GM10266 (cell line): ENCODE measurements around the gene SCTR.

ENCODE experiments used
- DNase-seq: peaks from one replicate; pipeline ENCODE4 v3.0.0; 2012; ENCODE audit errors: extremely low spot score
- TF ChIP-seq, protein P1 (sequence below): IDR thresholded peaks from 2 replicates; pipeline ENCODE4 v1.5.1; 2012; ENCODE audit warnings: mild to moderate bottlenecking, low read depth; ENCODE audit not compliant: control insufficient read depth, insufficient read depth; ENCODE audit errors: missing control alignments

Gene SCTR

GRCh38 chr2:119428488-119429224, 95.6 kb downstream of the SCTR start:
- DNase-seq = no peak
- TF ChIP-seq, protein P1, sequence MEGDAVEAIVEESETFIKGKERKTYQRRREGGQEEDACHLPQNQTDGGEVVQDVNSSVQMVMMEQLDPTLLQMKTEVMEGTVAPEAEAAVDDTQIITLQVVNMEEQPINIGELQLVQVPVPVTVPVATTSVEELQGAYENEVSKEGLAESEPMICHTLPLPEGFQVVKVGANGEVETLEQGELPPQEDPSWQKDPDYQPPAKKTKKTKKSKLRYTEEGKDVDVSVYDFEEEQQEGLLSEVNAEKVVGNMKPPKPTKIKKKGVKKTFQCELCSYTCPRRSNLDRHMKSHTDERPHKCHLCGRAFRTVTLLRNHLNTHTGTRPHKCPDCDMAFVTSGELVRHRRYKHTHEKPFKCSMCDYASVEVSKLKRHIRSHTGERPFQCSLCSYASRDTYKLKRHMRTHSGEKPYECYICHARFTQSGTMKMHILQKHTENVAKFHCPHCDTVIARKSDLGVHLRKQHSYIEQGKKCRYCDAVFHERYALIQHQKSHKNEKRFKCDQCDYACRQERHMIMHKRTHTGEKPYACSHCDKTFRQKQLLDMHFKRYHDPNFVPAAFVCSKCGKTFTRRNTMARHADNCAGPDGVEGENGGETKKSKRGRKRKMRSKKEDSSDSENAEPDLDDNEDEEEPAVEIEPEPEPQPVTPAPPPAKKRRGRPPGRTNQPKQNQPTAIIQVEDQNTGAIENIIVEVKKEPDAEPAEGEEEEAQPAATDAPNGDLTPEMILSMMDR = no peak

- TF ChIP-seq, protein P1 = no peak
- no peak for DNase-seq
Measured at GRCh38 chr2:119427756-119428155, 96.5 kb downstream of the SCTR start.

DNA sequence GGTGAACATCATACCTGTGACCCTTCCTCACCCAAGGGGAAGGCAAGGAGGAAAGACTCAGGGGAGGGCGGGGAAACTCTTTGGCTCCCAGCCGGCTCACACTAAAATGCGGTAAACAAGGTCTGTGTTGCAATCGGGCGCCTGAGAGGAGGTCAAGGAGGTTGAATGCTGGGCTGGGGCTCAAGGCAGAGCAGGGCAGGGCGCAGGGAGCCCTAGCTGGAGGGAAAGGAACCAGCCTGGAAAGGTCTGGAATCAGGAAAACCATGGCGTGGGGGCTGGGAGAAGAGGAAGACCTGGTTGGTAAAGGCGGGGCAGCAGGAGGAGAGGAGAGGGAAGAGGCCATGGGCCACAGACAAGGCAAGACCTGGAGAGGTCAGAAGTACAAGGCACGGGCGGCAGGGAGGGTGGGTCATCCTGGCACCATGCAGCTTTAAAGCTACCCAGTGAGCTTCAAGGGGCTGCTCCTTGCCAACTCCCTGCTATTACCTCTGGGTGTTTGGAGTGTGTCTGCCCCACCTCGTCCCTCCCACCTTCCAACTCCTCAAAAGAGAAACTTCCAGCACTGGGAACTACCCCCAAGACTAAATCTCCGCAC, 97.4 kb downstream of the SCTR start:
- no peak for DNase-seq
- TF ChIP-seq, protein P1 = no peak

DNA sequence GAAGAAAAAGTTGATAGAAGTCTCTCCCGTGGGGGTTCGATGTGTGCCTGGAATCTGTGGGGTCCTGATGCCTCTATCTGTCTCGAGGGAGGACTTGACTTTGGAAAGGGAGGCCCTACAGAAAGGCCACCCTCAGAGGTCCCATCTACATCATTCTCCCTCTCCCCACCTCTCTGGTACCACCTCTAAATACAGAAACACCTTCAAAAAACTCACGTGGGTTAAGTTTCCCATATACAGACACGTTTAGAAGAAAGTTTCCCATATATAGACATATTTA, 97.9 kb downstream of the SCTR start:
- TF ChIP-seq, protein P1 = no peak
- DNase-seq = no peak

GRCh38 chr2:119425620-119426395, 98.5 kb downstream of the SCTR start:
- DNase-seq = no peak
- TF ChIP-seq, protein P1 = no peak

DNA sequence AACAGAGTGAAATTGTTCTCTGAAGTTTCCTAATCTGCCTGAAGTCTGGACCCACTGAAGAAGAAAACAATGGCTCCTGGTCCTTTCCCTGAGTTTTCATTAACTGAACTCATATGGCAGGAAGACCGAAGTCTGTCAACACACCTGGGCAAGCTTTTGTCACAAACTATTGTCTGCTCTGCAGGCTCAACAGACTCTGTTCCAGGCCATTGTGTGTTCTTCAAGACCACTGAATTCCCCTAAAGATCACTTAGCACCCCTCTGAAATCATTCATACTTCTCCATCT, 99.2 kb downstream of the SCTR start:
- DNase-seq = no peak
- TF ChIP-seq, protein P1 = no peak
